ENCODE measurements around the gene SCLT1. TPM values are rescaled to one million over a fixed set of nuclear protein-coding genes. Genes with fewer than 3 reads are reported as not detected.

The SCLT1 gene
- total and polyA plus RNA-seq, 2 of the 13 experiments (the other 11 are each of a cell fraction or from before 2014, with no cell fraction given) = 1.5 to 8.7 TPM

- ATAC-seq = no peak
- no peaks in the 10 kb centered on the region for H3K27me3 ChIP-seq (ENCODE audit: control insufficient read depth in 1 of 2, insufficient read depth in 2 of 2, low read length in 2 of 2)
- H3K9ac ChIP-seq (ENCODE audit: insufficient read depth, low read depth, low read length) = no peak overlapping the region
- DNase-seq (ENCODE audit: low spot score) = no peak
- in situ Hi-C loops (cut with HindIII; ENCODE audit: extremely low pct_ligation_motif_present, low pct_unique_long_range_greater_than_20kb) = no loop called here
- TF ChIP-seq MAFK (conservative IDR thresholded peaks at IDR 0.05 in 1 of 2, IDR thresholded peaks at IDR 0.05 in 1 of 2; ENCODE audit: low read length in 2 of 2) (peak in 1 of 2 experiments; percentile 26; a peak in 1 of 4 replicates), PHF8 (CRISPR knock-in tag; IDR thresholded peaks at IDR 0.05) (no peak)
- H3K36me3 ChIP-seq (replicated peaks in 1 of 2; ENCODE audit: control insufficient read depth in 1 of 2, insufficient read depth in 2 of 2, low read length in 2 of 2) = peaks cover 14 to 51% of the 10 kb centered on the region in 2 experiments; a peak in 4 of 5 replicates
- no peaks in the 10 kb centered on the region for H3K9me3 ChIP-seq (ENCODE audit: low read length)
- peaks cover 7% of the 10 kb centered on the region; the same call in 1 of the 2 replicates for H4K20me1 ChIP-seq (ENCODE audit: insufficient read depth, low read length)
- peaks cover 21% of the 10 kb centered on the region for H3K4me1 ChIP-seq (ENCODE audit: insufficient read depth, low read length)
- no peak overlapping the region for H3K4me2 ChIP-seq (ENCODE audit: low read depth, low read length)
- no TSS peak for BruUV-seq (replicated peaks)
- 97% methylated on average over 2 of the region's 2 CpGs for WGBS (ENCODE audit: low lambda C conversion rate)
- no peak overlapping the region for H3K4me3 ChIP-seq (replicated peaks in 1 of 3; ENCODE audit: insufficient read depth in 1 of 3, low read depth in 2 of 3, low read length in 3 of 3)
- no peak for FAIRE-seq
- H2AFZ ChIP-seq (ENCODE audit: low read length) = no peak overlapping the region
- no peaks in the 10 kb centered on the region for H3K79me2 ChIP-seq (ENCODE audit: insufficient read depth, low read length)
- ChIA-PET CTCF (ENCODE audit: low intra/inter-chr PET ratio, low total read pairs) (no interaction called here), POLR2A (no interaction called here)
- no peak overlapping the region for H3K27ac ChIP-seq (ENCODE audit: extremely low read length, insufficient read depth, low read length)
- intact Hi-C loops (cut with micrococcal nuclease; ENCODE audit: unreplicated experiment) = loop anchor here (10.0 kb wide), 1 partner anchor 229 kb away; the partner anchor contains the start of genes C4orf33 and SCLT1
Measured at GRCh38 chr4:128866269-128866668, 227.1 kb downstream of the SCLT1 start.

GRCh38 chr4:128865132-128865531, 228.2 kb downstream of the SCLT1 start:
- H3K27ac ChIP-seq (ENCODE audit: extremely low read length, insufficient read depth, low read length) = no peak overlapping the region
- H4K20me1 ChIP-seq (ENCODE audit: insufficient read depth, low read length) = peaks cover 7% of the 10 kb centered on the region; the same call in 1 of the 2 replicates
- no peak for TF ChIP-seq NCOA5 (CRISPR knock-in tag; IDR thresholded peaks at IDR 0.05)
- no peak for TF ChIP-seq ZNF333 (CRISPR knock-in tag; IDR thresholded peaks at IDR 0.05; ENCODE audit: borderline replicate concordance)
- TF ChIP-seq, protein P1, sequence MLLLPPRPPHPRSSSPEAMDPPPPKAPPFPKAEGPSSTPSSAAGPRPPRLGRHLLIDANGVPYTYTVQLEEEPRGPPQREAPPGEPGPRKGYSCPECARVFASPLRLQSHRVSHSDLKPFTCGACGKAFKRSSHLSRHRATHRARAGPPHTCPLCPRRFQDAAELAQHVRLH (CRISPR knock-in tag; IDR thresholded peaks at IDR 0.05; ENCODE audit: borderline replicate concordance, low read depth) = no peak
- TF ChIP-seq KLF15 (CRISPR knock-in tag; IDR thresholded peaks at IDR 0.05; ENCODE audit: borderline replicate concordance) = no peak
- TF ChIP-seq ZNF883 (CRISPR knock-in tag; IDR thresholded peaks at IDR 0.05; ENCODE audit: not compliant biosample characterization) = no peak
- H3K79me2 ChIP-seq (ENCODE audit: insufficient read depth, low read length) = no peaks in the 10 kb centered on the region
- ChIA-PET CTCF (ENCODE audit: low intra/inter-chr PET ratio, low total read pairs) (interaction anchor here (3.0 kb wide), 1 partner anchor 83 kb away, joined by 20 read pairs; no protein-coding TSS in a partner anchor), POLR2A (no interaction called here)
- in situ Hi-C loops (cut with HindIII; ENCODE audit: extremely low pct_ligation_motif_present, low pct_unique_long_range_greater_than_20kb) (no loop called here), intact Hi-C loops (cut with micrococcal nuclease; ENCODE audit: unreplicated experiment) (loop anchor here (10.0 kb wide), 1 partner anchor 230 kb away; the partner anchor contains the start of genes C4orf33 and SCLT1)
- 100% methylated on average over 2 of the region's 2 CpGs for WGBS (ENCODE audit: low lambda C conversion rate)
- no peak for FAIRE-seq
- H3K9ac ChIP-seq (ENCODE audit: insufficient read depth, low read depth, low read length) = no peak overlapping the region
- DNase-seq (ENCODE audit: low spot score) = no peak
- H3K4me1 ChIP-seq (ENCODE audit: insufficient read depth, low read length) = peaks cover 21% of the 10 kb centered on the region
- H3K9me3 ChIP-seq (ENCODE audit: low read length) = no peaks in the 10 kb centered on the region
- no peak overlapping the region for H2AFZ ChIP-seq (ENCODE audit: low read length)
- peaks cover 21 to 53% of the 10 kb centered on the region in 2 experiments for H3K36me3 ChIP-seq (replicated peaks in 1 of 2; ENCODE audit: control insufficient read depth in 1 of 2, insufficient read depth in 2 of 2, low read length in 2 of 2)
- H3K4me3 ChIP-seq (replicated peaks in 1 of 3; ENCODE audit: insufficient read depth in 1 of 3, low read depth in 2 of 3, low read length in 3 of 3) = no peak overlapping the region
- BruUV-seq (replicated peaks) = no TSS peak
- no peak overlapping the region for H3K4me2 ChIP-seq (ENCODE audit: low read depth, low read length)
- no peaks in the 10 kb centered on the region for H3K27me3 ChIP-seq (ENCODE audit: control insufficient read depth in 1 of 2, insufficient read depth in 2 of 2, low read length in 2 of 2)
- no peak for ATAC-seq

All from HepG2 (cell line).